ENCODE measurements around the gene ABHD18.
"Not testable (repeated sequence)": the region's sequence is repeated elsewhere in the genome, so short reads cannot be mapped to it uniquely, and the experiment has no call there.

The ABHD18 gene

GRCh38 chr4:128061566-128062536 is 96.6 kb downstream of the ABHD18 start:
- DNase-seq (ENCODE audit: extremely low read depth in 1 of 2, low read depth in 1 of 2), result peak; percentile 9 to 37

GRCh38 chr4:128066453-128066820 is 101.2 kb downstream of the ABHD18 start:
- DNase-seq (ENCODE audit: extremely low read depth in 1 of 2, low read depth in 1 of 2), result not testable (repeated sequence)

GRCh38 chr4:128068918-128069317 is 103.7 kb downstream of the ABHD18 start:
- DNase-seq (ENCODE audit: extremely low read depth in 1 of 2, low read depth in 1 of 2), result no peak

GRCh38 chr4:128076464-128076863 is 111.3 kb downstream of the ABHD18 start:
- DNase-seq (ENCODE audit: extremely low read depth in 1 of 2, low read depth in 1 of 2), result no peak

Measured in activated CD8-positive, alpha-beta memory T cell treated with anti-CD3 and anti-CD28 coated beads for 1 hour (primary cell).